Measurements from ENCODE around the gene RRP12.

DNA sequence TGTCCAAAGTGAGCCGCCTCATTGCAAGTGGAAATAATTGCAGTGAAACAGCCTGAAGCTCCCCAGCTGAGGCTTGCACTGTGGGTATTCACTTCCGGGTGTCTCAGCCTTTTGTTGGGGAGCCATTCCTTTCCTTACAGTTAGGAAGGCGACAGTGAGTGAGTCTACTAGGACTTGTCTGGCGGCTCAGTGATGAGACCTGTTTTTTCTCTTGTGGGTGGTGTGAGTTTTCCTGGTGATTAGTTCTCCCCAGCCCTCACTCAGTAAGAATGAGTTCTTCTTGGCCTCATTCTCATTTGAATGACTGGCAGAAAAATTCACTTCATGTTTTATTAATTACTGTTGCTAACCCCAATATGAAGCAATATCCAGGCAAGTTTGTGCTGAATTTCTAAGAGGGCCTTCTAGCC is 27.4 kb upstream of the RRP12 start:
- TF ChIP-seq CTCF (conservative IDR thresholded peaks at IDR 0.05; ENCODE audit: low read depth, low read length) (no peak), EZH2 (IDR thresholded peaks at IDR 0.05; ENCODE audit: low read length, unreplicated experiment) (no peak), EZH2phosphoT487 (IDR thresholded peaks at IDR 0.05; ENCODE audit: borderline replicate concordance, low read length) (no peak)

All from PC-3 (cell line).